ENCODE results near the gene VPS11.

DNA sequence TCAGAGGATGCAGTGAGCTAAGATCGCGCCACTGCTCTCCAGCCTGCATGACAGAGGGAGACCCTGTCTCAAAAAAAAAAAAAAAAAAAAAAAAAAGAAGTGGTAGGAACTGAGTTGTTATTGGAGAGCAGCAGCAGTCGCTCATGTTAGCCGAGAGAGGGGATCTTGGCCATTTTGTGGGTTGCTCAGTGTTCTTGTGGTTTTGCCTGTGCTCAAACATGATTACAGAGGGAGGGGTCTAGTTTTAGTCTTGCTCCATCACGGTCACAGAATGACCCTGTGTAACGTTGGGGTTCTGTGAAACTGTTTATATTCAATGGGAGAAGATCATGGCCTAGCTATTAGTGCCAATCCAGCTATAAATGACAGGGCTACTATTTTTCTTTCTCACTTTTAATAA is 32.1 kb downstream of the VPS11 start:
- TF ChIP-seq, protein P1, sequence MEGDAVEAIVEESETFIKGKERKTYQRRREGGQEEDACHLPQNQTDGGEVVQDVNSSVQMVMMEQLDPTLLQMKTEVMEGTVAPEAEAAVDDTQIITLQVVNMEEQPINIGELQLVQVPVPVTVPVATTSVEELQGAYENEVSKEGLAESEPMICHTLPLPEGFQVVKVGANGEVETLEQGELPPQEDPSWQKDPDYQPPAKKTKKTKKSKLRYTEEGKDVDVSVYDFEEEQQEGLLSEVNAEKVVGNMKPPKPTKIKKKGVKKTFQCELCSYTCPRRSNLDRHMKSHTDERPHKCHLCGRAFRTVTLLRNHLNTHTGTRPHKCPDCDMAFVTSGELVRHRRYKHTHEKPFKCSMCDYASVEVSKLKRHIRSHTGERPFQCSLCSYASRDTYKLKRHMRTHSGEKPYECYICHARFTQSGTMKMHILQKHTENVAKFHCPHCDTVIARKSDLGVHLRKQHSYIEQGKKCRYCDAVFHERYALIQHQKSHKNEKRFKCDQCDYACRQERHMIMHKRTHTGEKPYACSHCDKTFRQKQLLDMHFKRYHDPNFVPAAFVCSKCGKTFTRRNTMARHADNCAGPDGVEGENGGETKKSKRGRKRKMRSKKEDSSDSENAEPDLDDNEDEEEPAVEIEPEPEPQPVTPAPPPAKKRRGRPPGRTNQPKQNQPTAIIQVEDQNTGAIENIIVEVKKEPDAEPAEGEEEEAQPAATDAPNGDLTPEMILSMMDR (IDR thresholded peaks at IDR 0.05), result no peak
- no peak for TF ChIP-seq POLR2A (IDR thresholded peaks at IDR 0.05)
